Endothelial cell of umbilical vein (primary cell): ENCODE results near the gene EIF2B2. TPM values are rescaled to one million over a fixed set of nuclear protein-coding genes. Genes with fewer than 3 reads are reported as not detected.

Experiments
- BruUV-seq: library from RNA; stranded (reverse); fragments of 400-500 nt; replicated peaks from 2 replicates; lab custom pipeline; 2021; lab: Mats Ljungman, UMichigan
- CTCF ChIA-PET: fragments of 300-600, 350-600 bp; sonication (Branson Sonifier 250); formaldehyde crosslinking; loops from one replicate; lab custom pipeline; 2021; ENCODE audit warnings: antibody characterized with exemption, inconsistent platforms; lab: Charles Lee
- POLR2A ChIA-PET: fragments of 300-600, 350-600 bp; sonication (Branson Sonifier 250); formaldehyde crosslinking; loops from one replicate; lab custom pipeline; 2021; ENCODE audit warnings: antibody characterized with exemption, inconsistent platforms; lab: Charles Lee
- DNase-seq: peaks from one replicate; pipeline ENCODE4 v3.0.0-alpha.2; 2011; ENCODE audit warnings: low read depth, low spot score
- FAIRE-seq: peaks from 2 replicates; lab custom pipeline; 2011; peaks lifted over from hg19 to GRCh38; lab: Jason Lieb, UNC
- H2AFZ ChIP-seq: 2 replicates; pipeline ENCODE4 v1.6.0; 2012; ENCODE audit warnings: low read depth, low read length, control low read depth, inconsistent platforms
- H3K27ac ChIP-seq: 2 replicates; pipeline ENCODE4 v1.5.1; 2011; ENCODE audit warnings: low read depth, mild to moderate bottlenecking, control low read depth, low read length, moderate library complexity; ENCODE audit not compliant: insufficient read depth
- H3K27me3 ChIP-seq, 2 experiments: 2 replicates each; pipeline versions ENCODE4 v1.6.0 to v1.6.1; 2011; ENCODE audit warnings: low read length in 2 of 2, mixed read lengths in 1 of 2; ENCODE audit not compliant: control insufficient read depth in 2 of 2, insufficient read depth in 2 of 2
- H3K36me3 ChIP-seq, 2 experiments: 2 replicates in 1 of 2; 3 replicates in 1 of 2; pipeline ENCODE4 v1.5.1; 2011; ENCODE audit warnings: low read length in 2 of 2, mild to moderate bottlenecking in 1 of 2, moderate library complexity in 1 of 2; ENCODE audit not compliant: control insufficient read depth in 2 of 2, insufficient read depth in 2 of 2; ENCODE audit errors: extremely low read depth in 1 of 2
- H3K4me1 ChIP-seq: 3 replicates; pipeline ENCODE4 v1.5.1; 2011; ENCODE audit warnings: mild to moderate bottlenecking, low read length; ENCODE audit not compliant: control insufficient read depth, insufficient read depth; ENCODE audit errors: extremely low read depth
- H3K4me2 ChIP-seq: 2 replicates; pipeline ENCODE4 v1.6.1; 2011; ENCODE audit warnings: low read length, control low read depth, mixed read lengths; ENCODE audit not compliant: insufficient read depth
- H3K4me3 ChIP-seq, 3 experiments: fragments of 200-600 bp in 1 of 3; sonication (generic), shearing (Covaris generic) in 1 of 3; replicated peaks in 1 of 3; 2 replicates each; pipeline ENCODE4 v1.5.1; 2011 to 2016; ENCODE audit warnings: control low read depth in 3 of 3, low read length in 3 of 3, mild to moderate bottlenecking in 2 of 3, inconsistent platforms in 1 of 3, low read depth in 1 of 3, moderate library complexity in 1 of 3; ENCODE audit not compliant: insufficient read depth in 1 of 3
- H3K79me2 ChIP-seq: 2 replicates; pipeline ENCODE4 v1.6.0; 2012; ENCODE audit warnings: low read length, inconsistent platforms; ENCODE audit not compliant: control insufficient read depth, insufficient read depth
- H3K9ac ChIP-seq: replicated peaks from 2 replicates; pipeline ENCODE3; 2011; ENCODE audit warnings: low read length, control low read depth; ENCODE audit not compliant: insufficient read depth; ENCODE audit errors: extremely low read depth
- H3K9me1 ChIP-seq: replicated peaks from 3 replicates; pipeline ENCODE4 v1.6.0; 2011; ENCODE audit warnings: mild to moderate bottlenecking, low read length; ENCODE audit not compliant: control insufficient read depth, insufficient read depth; ENCODE audit errors: extremely low read depth
- H3K9me3 ChIP-seq: replicated peaks from 2 replicates; pipeline ENCODE4 v1.5.1; 2012; ENCODE audit warnings: low read length, inconsistent platforms; ENCODE audit not compliant: control insufficient read depth, insufficient read depth
- H4K20me1 ChIP-seq: replicated peaks from 2 replicates; pipeline ENCODE3; 2011; ENCODE audit warnings: mild to moderate bottlenecking, low read length; ENCODE audit not compliant: control insufficient read depth, insufficient read depth; ENCODE audit errors: extremely low read depth
- EZH2 ChIP-seq: IDR thresholded peaks from 2 replicates; pipeline ENCODE4 v1.6.1; 2012; ENCODE audit warnings: borderline replicate concordance, low read depth, mild to moderate bottlenecking, moderate library complexity, low read length, inconsistent platforms; ENCODE audit not compliant: severe bottlenecking
- FOS ChIP-seq: IDR thresholded peaks from 2 replicates; pipeline ENCODE4 v1.6.1; 2011; ENCODE audit warnings: mild to moderate bottlenecking, low read length, moderate library complexity, borderline replicate concordance; ENCODE audit not compliant: insufficient read depth
- JUN ChIP-seq: IDR thresholded peaks from 2 replicates; pipeline ENCODE4 v1.6.1; 2011; ENCODE audit warnings: borderline replicate concordance, low read depth; ENCODE audit not compliant: insufficient read length, insufficient read depth
- POLR2AphosphoS5 ChIP-seq: IDR thresholded peaks from 2 replicates; pipeline ENCODE4 v1.6.1; 2012; ENCODE audit warnings: low read depth, mild to moderate bottlenecking, control low read depth, low read length, moderate library complexity; ENCODE audit not compliant: insufficient read depth
- dilution Hi-C: fragments of 300-500 bp; cut with MboI; formaldehyde crosslinking; loops from one replicate; pipeline ENCODE4 v1.15.0; 2019; ENCODE audit warnings: low sequenced_read_pairs; ENCODE audit not compliant: extremely low pct_ligation_motif_present
- intact Hi-C: fragments of 100-400 bp; cut with micrococcal nuclease; formaldehyde crosslinking; loops from one replicate; pipeline ENCODE4 v1.10.0; 2022
- polyA plus RNA-seq, 4 experiments: library from polyadenylated mRNA; depleted of rRNA in 3 of 4; stranded (reverse) in 3 of 4; unstranded in 1 of 4; fragments of >200 nt; gene quantifications; 2 replicates each; pipeline versions ENCODE4 v1.2.1 to v1.2.3, GENCODE V29; 2011 to 2012; ENCODE audit warnings: missing spikeins in 1 of 4
- total RNA-seq: library from RNA; stranded (reverse); gene quantifications from 2 replicates; pipeline ENCODE4 v1.2.3, GENCODE V29; 2021
- TF ChIP-seq, protein P1 (sequence below), 2 donors: IDR thresholded peaks; 1 replicate in 1 of 2; 2 replicates in 1 of 2; pipeline ENCODE4 v1.5.1; 2011; ENCODE audit warnings: low read length in 2 of 2, mild to moderate bottlenecking in 2 of 2, moderate library complexity in 2 of 2, control low read depth in 1 of 2, inconsistent platforms in 1 of 2, low read depth in 1 of 2; ENCODE audit not compliant: insufficient read depth in 1 of 2; ENCODE audit errors: extremely low read depth in 1 of 2
- TF ChIP-seq, protein P2 (sequence below): IDR thresholded peaks from 2 replicates; pipeline ENCODE4 v1.6.1; 2011; ENCODE audit not compliant: insufficient read depth, insufficient read length

EIF2B2 gene
- total and polyA plus RNA-seq, 2 donors (not counting 3 experiments of a cell fraction or from before 2014, with no cell fraction given): 97.0 to 143 TPM

GRCh38 chr14:75022655-75023054 lies 19.9 kb downstream of the EIF2B2 start:
- dilution Hi-C loops: no loop called here
- Histone ChIP-seq H3K9me3 (no peaks in the 10 kb centered on the region), H2AFZ (no peak overlapping the region), H3K27ac (no peak overlapping the region), H3K4me2 (no peak overlapping the region), H3K4me1 (peaks cover 20% of the 10 kb centered on the region), H3K9me1 (no peaks in the 10 kb centered on the region), H3K9ac (no peak overlapping the region), H4K20me1 (no peaks in the 10 kb centered on the region), H3K36me3 (peaks cover 0 to 6% of the 10 kb centered on the region in 2 experiments), H3K27me3 (no peaks in the 10 kb centered on the region), H3K4me3 (no peak overlapping the region), H3K79me2 (no peaks in the 10 kb centered on the region)
- ChIA-PET POLR2A (no interaction called here), CTCF (interaction anchor here (0.6 to 5.7 kb wide), 15 partner anchors 9 to 100 kb away, joined by 3 to 25 read pairs (median 4); partner anchors contain the start of genes ACYP1, RPS6KL1 and ZC2HC1C)
- intact Hi-C loops: no loop called here
- FAIRE-seq (no peak), DNase-seq (peak; percentile 13)
- TF ChIP-seq, protein P1, sequence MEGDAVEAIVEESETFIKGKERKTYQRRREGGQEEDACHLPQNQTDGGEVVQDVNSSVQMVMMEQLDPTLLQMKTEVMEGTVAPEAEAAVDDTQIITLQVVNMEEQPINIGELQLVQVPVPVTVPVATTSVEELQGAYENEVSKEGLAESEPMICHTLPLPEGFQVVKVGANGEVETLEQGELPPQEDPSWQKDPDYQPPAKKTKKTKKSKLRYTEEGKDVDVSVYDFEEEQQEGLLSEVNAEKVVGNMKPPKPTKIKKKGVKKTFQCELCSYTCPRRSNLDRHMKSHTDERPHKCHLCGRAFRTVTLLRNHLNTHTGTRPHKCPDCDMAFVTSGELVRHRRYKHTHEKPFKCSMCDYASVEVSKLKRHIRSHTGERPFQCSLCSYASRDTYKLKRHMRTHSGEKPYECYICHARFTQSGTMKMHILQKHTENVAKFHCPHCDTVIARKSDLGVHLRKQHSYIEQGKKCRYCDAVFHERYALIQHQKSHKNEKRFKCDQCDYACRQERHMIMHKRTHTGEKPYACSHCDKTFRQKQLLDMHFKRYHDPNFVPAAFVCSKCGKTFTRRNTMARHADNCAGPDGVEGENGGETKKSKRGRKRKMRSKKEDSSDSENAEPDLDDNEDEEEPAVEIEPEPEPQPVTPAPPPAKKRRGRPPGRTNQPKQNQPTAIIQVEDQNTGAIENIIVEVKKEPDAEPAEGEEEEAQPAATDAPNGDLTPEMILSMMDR (IDR thresholded peaks at IDR 0.05; ENCODE audit: extremely low read depth in 1 of 2, insufficient read depth in 1 of 2, low read depth in 1 of 2, low read length in 2 of 2): peak; percentile 33 to 53
- no peak for TF ChIP-seq FOS
- BruUV-seq: no TSS peak

- H3K9me3 ChIP-seq: no peaks in the 10 kb centered on the region
- H3K4me3 ChIP-seq: no peak overlapping the region
- H3K9me1 ChIP-seq: no peaks in the 10 kb centered on the region
- DNase-seq (no peak), FAIRE-seq (no peak)
- no peak overlapping the region for H2AFZ ChIP-seq
- no peak for TF ChIP-seq EZH2
- TF ChIP-seq, protein P2, sequence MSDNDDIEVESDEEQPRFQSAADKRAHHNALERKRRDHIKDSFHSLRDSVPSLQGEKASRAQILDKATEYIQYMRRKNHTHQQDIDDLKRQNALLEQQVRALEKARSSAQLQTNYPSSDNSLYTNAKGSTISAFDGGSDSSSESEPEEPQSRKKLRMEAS: no peak
- no peak for TF ChIP-seq POLR2AphosphoS5
- TF ChIP-seq FOS: peak; percentile 19
- no peak for TF ChIP-seq JUN
- H3K27ac ChIP-seq: peak overlapping the region; percentile 5
- POLR2A ChIA-PET: no interaction called here
- no peak overlapping the region for H3K4me2 ChIP-seq
- peaks cover 0 to 6% of the 10 kb centered on the region in 2 experiments for H3K36me3 ChIP-seq
- dilution Hi-C loops (no loop called here), intact Hi-C loops (no loop called here)
- H3K9ac ChIP-seq: no peak overlapping the region
- H3K27me3 ChIP-seq: no peaks in the 10 kb centered on the region
- peaks cover 20% of the 10 kb centered on the region for H3K4me1 ChIP-seq
- no TSS peak for BruUV-seq
- no peaks in the 10 kb centered on the region for H3K79me2 ChIP-seq
- no peaks in the 10 kb centered on the region for H4K20me1 ChIP-seq
- CTCF ChIA-PET: interaction anchor here (0.6 to 5.7 kb wide), 17 partner anchors 10 to 117 kb away, joined by 3 to 25 read pairs (median 4); partner anchors contain the start of genes ACYP1, RPS6KL1 and ZC2HC1C
Measured at GRCh38 chr14:75023108-75023507, 20.4 kb downstream of the EIF2B2 start.
